GM20431 (cell line): ENCODE data around the gene PHTF2.
"Not testable (repeated sequence)": the region's sequence is repeated elsewhere in the genome, so short reads cannot be mapped to it uniquely, and the experiment has no call there.

ENCODE experiments used
- in situ Hi-C: fragments of 300-500 bp; cut with MseI, MboI; formaldehyde crosslinking; loops from one replicate; pipeline ENCODE4 v1.15.0; 2020; ENCODE audit warnings: low sequenced_read_pairs; ENCODE audit not compliant: unreplicated experiment

PHTF2 gene

GRCh38 chr7:77825131-77825530 lies 26.6 kb downstream of the PHTF2 start:
- in situ Hi-C loops = no loop called here

DNA sequence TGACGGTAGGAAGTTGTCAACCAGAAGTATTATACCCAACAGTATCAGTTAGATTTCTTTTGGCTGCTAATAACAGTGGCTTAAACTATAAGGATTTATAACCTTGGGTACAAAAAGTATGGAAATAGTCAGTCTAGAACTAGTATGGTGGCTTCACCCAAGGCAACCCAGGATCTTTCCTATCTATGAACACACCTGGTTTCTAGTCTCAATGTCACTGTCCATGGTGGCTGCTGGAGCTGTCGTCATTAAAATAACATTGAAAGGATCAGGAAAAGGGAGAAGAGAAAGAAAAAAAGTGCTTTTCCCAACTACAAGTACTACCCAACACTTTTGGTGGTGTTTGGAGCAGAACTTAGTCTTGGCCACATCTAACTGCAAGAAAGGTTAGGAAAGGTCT lies 27.7 kb downstream of the PHTF2 start:
- in situ Hi-C loops = no loop called here

- in situ Hi-C loops = no loop called here
These were observed 29.4 kb downstream of the PHTF2 start for GRCh38 chr7:77827999-77828398.

DNA sequence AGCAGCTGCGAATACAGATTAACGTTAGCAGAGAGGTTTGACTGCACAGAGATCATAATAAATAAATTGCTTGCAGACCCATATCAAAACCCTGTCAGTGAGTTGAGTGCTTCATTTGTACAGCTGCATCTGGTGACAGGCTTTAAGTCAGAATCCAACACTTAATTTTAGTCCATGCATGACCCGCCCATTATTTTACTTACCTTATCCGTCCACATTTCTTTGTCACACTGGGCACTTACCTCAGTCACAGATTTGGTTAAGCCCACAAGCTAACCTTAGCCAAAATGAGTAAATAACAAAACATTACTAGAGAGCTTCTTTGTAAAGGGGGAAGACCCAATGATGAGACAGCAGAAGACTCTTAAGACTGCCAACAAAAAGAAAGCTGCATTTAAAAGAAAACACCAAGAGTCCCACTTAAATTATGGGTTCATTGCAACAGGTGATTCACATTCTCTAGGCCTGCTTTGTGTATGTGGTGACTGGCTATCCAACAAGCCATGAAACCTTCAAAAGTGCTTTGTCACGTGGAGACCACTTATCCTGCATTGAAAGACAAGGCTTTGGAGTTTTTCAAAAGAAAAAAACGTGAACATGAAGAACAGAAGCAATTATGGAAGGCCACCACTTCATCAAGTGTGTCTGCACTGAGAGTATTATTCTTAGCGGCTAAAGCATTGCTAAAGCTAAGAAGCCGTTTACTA lies 32.2 kb downstream of the PHTF2 start:
- in situ Hi-C loops = no loop called here

DNA sequence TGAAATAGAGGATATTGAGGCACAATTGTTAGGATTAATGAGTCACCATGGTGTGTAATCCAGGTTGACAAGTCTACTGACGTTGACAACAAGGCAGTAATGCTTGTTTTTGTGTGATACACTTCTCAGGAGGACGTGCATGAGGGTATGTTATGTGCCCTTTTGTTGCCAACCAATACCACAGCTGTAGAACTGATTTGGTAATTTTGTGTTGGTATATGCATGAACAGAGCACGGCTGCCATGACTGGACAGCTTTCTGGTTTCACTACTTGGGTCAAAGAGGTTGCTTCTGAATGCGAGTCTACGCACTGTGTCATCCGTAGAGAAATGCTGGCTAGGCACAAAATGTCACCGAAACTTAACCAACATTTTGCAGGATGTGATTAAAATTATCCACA lies 32.9 kb downstream of the PHTF2 start:
- in situ Hi-C loops = no loop called here

- in situ Hi-C loops = no loop called here
These were observed 33.4 kb downstream of the PHTF2 start for GRCh38 chr7:77831953-77832352.

- in situ Hi-C loops = no loop called here
These were observed 34.6 kb downstream of the PHTF2 start for GRCh38 chr7:77833136-77833535.

DNA sequence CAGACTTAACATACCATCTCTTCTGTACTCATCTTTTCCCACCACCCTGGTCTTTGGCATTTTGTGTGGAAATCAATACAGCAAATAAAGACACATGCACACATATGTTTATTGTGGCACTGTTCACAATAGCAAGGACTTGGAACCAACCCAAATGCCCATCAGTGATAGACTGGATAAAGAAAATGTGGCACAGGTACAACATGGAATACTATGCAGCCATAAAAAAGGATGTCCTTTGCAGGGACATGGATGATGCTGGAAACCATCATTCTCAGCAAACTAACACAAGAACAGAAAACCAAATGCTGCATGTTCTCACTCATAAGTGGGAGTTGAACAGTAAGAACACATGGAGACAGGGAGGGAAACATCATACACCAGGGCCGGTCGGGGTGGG lies 37.9 kb downstream of the PHTF2 start:
- in situ Hi-C loops = not testable (repeated sequence)

- in situ Hi-C loops = no loop called here
These were observed 38.7 kb downstream of the PHTF2 start for GRCh38 chr7:77837275-77837674.

GRCh38 chr7:77837966-77838365 lies 39.4 kb downstream of the PHTF2 start:
- in situ Hi-C loops = no loop called here

DNA sequence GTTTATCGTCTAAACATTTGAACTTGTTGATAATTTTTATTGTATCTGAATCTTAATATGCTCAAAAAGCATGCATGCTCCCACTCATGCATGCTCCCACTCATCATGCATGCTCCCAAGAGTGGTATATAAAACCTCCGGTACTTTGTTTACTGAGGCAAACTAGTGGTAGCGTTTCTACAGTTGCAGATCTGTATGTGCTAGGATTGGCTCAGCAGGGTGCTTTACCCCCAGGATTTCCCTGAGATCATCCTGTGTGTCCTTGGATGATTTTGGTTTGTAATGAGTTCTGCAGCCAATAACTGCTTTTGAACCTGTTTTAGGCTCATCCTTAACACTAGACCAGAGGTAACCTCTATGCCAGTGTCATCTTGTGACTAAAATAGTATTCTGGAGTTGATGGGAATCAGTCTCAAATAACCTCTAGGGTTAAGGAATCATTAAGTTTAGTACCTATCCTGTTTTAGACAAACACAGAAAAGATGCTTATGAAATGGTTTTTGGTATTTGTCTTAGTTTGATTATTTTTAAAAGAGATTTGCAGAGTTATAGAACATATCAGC lies 40.4 kb downstream of the PHTF2 start:
- in situ Hi-C loops = no loop called here

DNA sequence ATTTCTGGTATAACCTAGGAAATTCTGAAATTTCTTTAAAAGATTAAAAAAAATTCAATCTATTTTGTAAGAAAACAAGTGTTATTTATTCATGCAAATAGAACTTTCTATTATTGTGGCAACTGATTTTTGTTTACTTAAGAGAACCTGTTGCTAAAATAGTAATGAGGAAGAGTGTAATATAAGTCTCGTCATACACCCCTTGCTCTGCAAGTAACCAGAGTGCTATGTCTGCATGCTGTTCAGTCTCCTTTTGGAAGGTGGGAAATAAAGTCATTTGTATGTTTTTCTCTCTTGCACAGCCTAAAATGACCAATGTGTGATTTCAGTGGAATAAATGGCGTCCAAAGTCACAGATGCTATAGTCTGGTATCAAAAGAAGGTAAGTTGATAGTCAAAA lies 41.3 kb downstream of the PHTF2 start:
- in situ Hi-C loops = no loop called here

DNA sequence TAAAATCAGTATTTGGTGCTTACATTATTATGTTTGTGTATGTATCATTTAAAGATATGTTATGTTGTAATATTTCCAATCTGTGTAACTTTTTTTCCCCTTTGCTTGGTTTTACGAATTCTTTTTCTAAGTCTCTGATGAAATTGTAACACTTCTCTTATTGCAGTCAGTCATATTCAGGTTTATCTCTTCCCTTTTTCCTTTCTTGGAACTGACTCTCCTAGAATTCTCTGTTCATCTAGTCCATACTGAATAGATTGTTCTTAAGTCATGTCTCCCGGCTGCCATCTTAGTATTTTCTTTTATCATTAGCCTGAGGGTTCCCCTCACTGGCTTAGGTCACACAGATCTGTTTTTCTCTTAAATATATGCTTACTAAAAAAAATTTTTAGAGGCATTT lies 44.6 kb downstream of the PHTF2 start:
- in situ Hi-C loops = no loop called here

DNA sequence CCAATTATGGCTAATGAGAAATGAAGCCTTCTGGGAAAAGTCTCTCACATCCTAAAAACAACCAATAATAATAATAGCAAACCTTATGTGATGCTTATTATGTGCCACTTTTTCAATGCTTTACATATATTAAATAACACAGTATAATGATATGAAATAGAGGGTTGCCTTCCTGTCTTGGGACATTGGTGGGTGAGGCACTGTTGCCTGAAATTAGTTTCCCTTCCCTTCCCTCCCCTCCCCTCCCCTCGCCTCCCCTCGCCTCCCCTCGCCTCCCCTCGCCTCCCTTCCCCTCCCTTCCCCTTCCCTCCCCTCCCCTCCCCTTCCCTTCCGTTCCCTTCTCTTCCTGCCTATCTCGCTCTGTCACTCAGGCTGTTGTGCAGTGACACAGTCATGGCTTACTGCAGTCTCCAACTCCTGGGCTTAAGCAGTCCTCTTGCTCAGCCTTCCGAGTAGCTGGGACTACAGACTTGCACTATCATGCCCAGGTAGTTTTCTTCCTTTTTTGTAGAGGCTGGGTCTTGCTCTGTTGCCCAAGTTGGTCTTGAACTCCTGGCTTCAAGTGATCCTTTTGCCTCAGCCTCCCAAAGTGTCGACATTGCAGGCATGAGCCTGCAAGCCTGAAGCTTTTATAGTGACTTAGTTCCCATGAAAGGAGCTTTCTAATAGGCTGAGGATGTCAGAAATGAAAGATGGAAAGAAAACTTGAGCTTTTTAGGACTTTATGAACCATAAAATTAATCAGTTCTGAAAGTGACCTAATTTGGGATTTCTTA lies 47.9 kb downstream of the PHTF2 start:
- in situ Hi-C loops = no loop called here

DNA sequence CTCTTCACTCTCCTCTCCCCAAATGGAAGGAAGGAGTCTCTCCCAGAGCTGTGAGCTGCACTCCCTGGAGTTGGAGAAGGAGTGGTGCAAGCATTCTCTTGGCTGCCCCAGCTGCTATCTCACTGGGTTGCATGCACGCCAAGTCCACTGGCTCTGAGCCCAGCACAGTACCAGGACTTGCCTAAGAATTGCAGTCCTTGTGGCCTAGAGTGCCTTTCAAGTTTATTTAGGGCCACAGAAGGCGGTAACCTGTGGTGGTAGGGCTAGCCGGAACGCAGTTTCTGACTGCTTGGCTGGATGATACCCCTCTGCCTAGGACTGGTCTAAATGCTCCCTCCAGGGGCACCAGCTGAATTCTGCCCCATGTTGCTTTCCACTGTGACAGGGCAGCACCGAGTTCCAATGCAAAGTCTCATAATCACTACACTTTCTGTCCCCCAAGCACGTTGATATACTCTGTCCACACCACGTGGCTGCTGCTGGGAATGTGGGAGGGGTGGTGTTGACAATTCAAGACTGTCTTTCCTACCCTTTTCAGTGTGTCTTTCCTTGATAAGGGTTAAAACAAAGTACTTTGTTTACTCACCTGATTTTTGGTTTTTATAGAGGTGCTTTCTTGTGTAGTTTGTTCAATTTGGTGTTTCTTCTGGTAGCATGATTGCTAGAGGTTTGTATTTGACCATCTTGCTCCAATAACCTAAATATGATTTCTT lies 57.0 kb downstream of the PHTF2 start:
- in situ Hi-C loops = no loop called here

- in situ Hi-C loops = no loop called here
These were observed 59.7 kb downstream of the PHTF2 start for GRCh38 chr7:77858278-77858677.

GRCh38 chr7:77859343-77859742 lies 60.8 kb downstream of the PHTF2 start:
- in situ Hi-C loops = no loop called here

GRCh38 chr7:77862691-77863090 lies 64.1 kb downstream of the PHTF2 start:
- in situ Hi-C loops = no loop called here

GRCh38 chr7:77863860-77864259 lies 65.3 kb downstream of the PHTF2 start:
- in situ Hi-C loops = no loop called here

DNA sequence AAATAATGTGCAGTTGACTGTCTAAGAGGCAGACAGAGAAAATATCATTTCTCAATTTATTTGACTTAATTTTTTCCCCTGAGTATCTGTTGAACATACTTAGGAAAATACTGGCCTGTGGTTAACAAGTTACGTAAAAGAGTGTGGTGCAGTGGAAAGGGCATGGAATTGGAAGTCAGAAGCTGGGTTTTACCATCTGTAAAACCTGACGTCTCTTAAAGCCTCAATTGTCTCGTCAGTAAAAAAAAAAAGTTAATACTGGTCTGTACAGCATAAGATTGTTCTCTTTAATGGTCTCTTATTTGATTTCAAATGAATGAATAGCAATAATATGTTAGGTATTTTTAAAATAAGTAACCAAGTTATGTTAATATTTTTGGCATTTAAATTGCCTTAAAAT lies 67.8 kb downstream of the PHTF2 start:
- in situ Hi-C loops = no loop called here
